IMR-90 (cell line): ENCODE data around the gene ZNF341. TPM values are rescaled to one million over a fixed set of nuclear protein-coding genes. Genes with fewer than 3 reads are reported as not detected.

ENCODE experiments used
- ATAC-seq: fragments of 200-7000 bp; cut with Tn5 transposase; 2 replicates; pipeline ENCODE4 v1.9.1; 2020; ENCODE audit warnings: low read depth, mild to moderate bottlenecking, moderate library complexity
- BruUV-seq: library from RNA; stranded (reverse); fragments of 400-500 nt; replicated peaks from 2 replicates; lab custom pipeline; 2021; lab: Mats Ljungman, UMichigan
- CTCF ChIA-PET: fragments of 300-600 bp; formaldehyde crosslinking; extraction: SDS; loops from one replicate; lab custom pipeline; 2021; ENCODE audit warnings: antibody characterized with exemption; lab: Yijun Ruan, JAX
- POLR2A ChIA-PET: fragments of 300-600 bp; sonication (Branson Sonifier 250); formaldehyde crosslinking; loops from one replicate; lab custom pipeline; 2022; ENCODE audit warnings: antibody characterized with exemption; ENCODE audit not compliant: unreplicated experiment; lab: Charles Lee
- DNase-seq: peaks from one replicate; pipeline ENCODE4 v3.0.0; 2013
- H2AFZ ChIP-seq: replicated peaks from 2 replicates; pipeline ENCODE3; 2013; ENCODE audit warnings: low read length, mild to moderate bottlenecking; ENCODE audit not compliant: poor library complexity
- H2AK5ac ChIP-seq: 2 replicates; pipeline ENCODE4 v1.6.1; 2013; ENCODE audit warnings: low read depth, low read length, inconsistent platforms
- H2AK9ac ChIP-seq: replicated peaks from 2 replicates; pipeline ENCODE3; 2013; ENCODE audit warnings: mild to moderate bottlenecking, low read depth, low read length, moderate library complexity; ENCODE audit not compliant: poor library complexity
- H2BK120ac ChIP-seq: 2 replicates; pipeline ENCODE4 v1.6.1; 2013; ENCODE audit warnings: low read depth, low read length, inconsistent platforms
- H2BK15ac ChIP-seq: 3 replicates; pipeline ENCODE4 v1.6.1; 2013; ENCODE audit warnings: low read depth, low read length, inconsistent platforms
- H2BK20ac ChIP-seq: 2 replicates; pipeline ENCODE4 v1.6.1; 2013; ENCODE audit warnings: low read depth, mild to moderate bottlenecking, inconsistent platforms, low read length, moderate library complexity
- H2BK5ac ChIP-seq: 2 replicates; pipeline ENCODE4 v1.6.1; 2013; ENCODE audit warnings: mild to moderate bottlenecking, low read depth, low read length, inconsistent platforms; ENCODE audit not compliant: poor library complexity, severe bottlenecking
- H3K14ac ChIP-seq: replicated peaks from 2 replicates; pipeline ENCODE4 v1.6.1; 2013; ENCODE audit warnings: low read depth, low read length, inconsistent platforms
- H3K18ac ChIP-seq: 2 replicates; pipeline ENCODE4 v1.6.1; 2013; ENCODE audit warnings: low read depth, low read length, control low read depth
- H3K23ac ChIP-seq: 2 replicates; pipeline ENCODE4 v1.6.1; 2013; ENCODE audit warnings: low read depth, low read length, inconsistent platforms
- H3K27ac ChIP-seq: 2 replicates; pipeline ENCODE4 v1.5.1; 2013; ENCODE audit warnings: mild to moderate bottlenecking, control low read depth, low read length; ENCODE audit not compliant: insufficient read depth
- H3K27me3 ChIP-seq: 2 replicates; pipeline ENCODE4 v1.6.1; 2013; ENCODE audit warnings: low read length; ENCODE audit not compliant: control insufficient read depth, insufficient read depth
- H3K36me3 ChIP-seq: 2 replicates; pipeline ENCODE4 v1.6.1; 2013; ENCODE audit warnings: low read length, mixed read lengths; ENCODE audit not compliant: control insufficient read depth, insufficient read depth
- H3K4ac ChIP-seq: 2 replicates; pipeline ENCODE4 v1.6.1; 2013; ENCODE audit warnings: low read depth, low read length, inconsistent platforms
- H3K4me1 ChIP-seq: 2 replicates; pipeline ENCODE4 v1.6.1; 2013; ENCODE audit warnings: low read length, mixed read lengths; ENCODE audit not compliant: control insufficient read depth, insufficient read depth
- H3K4me2 ChIP-seq: 2 replicates; pipeline ENCODE4 v1.6.1; 2013; ENCODE audit warnings: low read depth, mild to moderate bottlenecking, control low read depth, low read length, moderate library complexity
- H3K4me3 ChIP-seq: 2 replicates; pipeline ENCODE4 v1.5.1; 2013; ENCODE audit warnings: low read depth, mild to moderate bottlenecking, control low read depth, low read length, moderate library complexity; ENCODE audit not compliant: insufficient read depth
- H3K56ac ChIP-seq: 2 replicates; pipeline ENCODE4 v1.6.1; 2013; ENCODE audit warnings: low read length, inconsistent platforms; ENCODE audit not compliant: insufficient read depth; ENCODE audit errors: extremely low read depth
- H3K79me1 ChIP-seq, 2 experiments: 2 replicates each; pipeline ENCODE4 v1.6.1; 2013; ENCODE audit warnings: low read length in 2 of 2, inconsistent platforms in 1 of 2, low read depth in 1 of 2
- H3K9ac ChIP-seq: 2 replicates; pipeline ENCODE4 v1.6.1; 2013; ENCODE audit warnings: low read depth, low read length, control low read depth
- H3K9me1 ChIP-seq: 2 replicates; pipeline ENCODE4 v1.6.1; 2013; ENCODE audit warnings: low read length, inconsistent platforms; ENCODE audit not compliant: insufficient read depth
- H3K9me3 ChIP-seq: 2 replicates; pipeline ENCODE4 v1.6.1; 2013; ENCODE audit warnings: low read length; ENCODE audit not compliant: control insufficient read depth, insufficient read depth
- H4K20me1 ChIP-seq: 2 replicates; pipeline ENCODE4 v1.6.1; 2013; ENCODE audit warnings: low read length, inconsistent platforms; ENCODE audit not compliant: insufficient read depth
- H4K5ac ChIP-seq: 2 replicates; pipeline ENCODE4 v1.6.1; 2013; ENCODE audit warnings: mild to moderate bottlenecking, low read depth, low read length, control low read depth
- H4K8ac ChIP-seq, 2 experiments: 2 replicates each; pipeline ENCODE4 v1.6.1; 2013; ENCODE audit warnings: low read depth in 2 of 2, low read length in 2 of 2, control low read depth in 1 of 2, inconsistent platforms in 1 of 2
- H4K91ac ChIP-seq: 2 replicates; pipeline ENCODE4 v1.6.1; 2013; ENCODE audit warnings: low read depth, low read length, inconsistent platforms; ENCODE audit not compliant: insufficient read depth
- BHLHE40 ChIP-seq: fragments of 150-350 bp; IDR thresholded peaks from 2 replicates; pipeline ENCODE4 v1.6.1; 2016; ENCODE audit warnings: mild to moderate bottlenecking, low read depth, low read length
- CEBPB ChIP-seq: IDR thresholded peaks from 2 replicates; pipeline ENCODE4 v1.6.1; 2012; ENCODE audit warnings: low read depth, low read length, improper control_type of control experiment
- CHD1 ChIP-seq: IDR thresholded peaks from 2 replicates; pipeline ENCODE4 v1.6.1; 2012; ENCODE audit warnings: low read depth, low read length, improper control_type of control experiment
- FOS ChIP-seq: fragments of 150-350 bp; IDR thresholded peaks from 2 replicates; pipeline ENCODE4 v1.6.1; 2016; ENCODE audit warnings: low read depth, low read length
- MAFK ChIP-seq: IDR thresholded peaks from 2 replicates; pipeline ENCODE4 v1.6.1; 2012; ENCODE audit warnings: low read depth, low read length, improper control_type of control experiment
- MAZ ChIP-seq: IDR thresholded peaks from 2 replicates; pipeline ENCODE4 v1.6.1; 2012; ENCODE audit warnings: low read depth, mild to moderate bottlenecking, low read length, improper control_type of control experiment, moderate library complexity, borderline replicate concordance
- MXI1 ChIP-seq: IDR thresholded peaks from 2 replicates; pipeline ENCODE4 v1.6.1; 2012; ENCODE audit warnings: low read depth, mild to moderate bottlenecking, low read length, moderate library complexity, borderline replicate concordance
- NFE2L2 ChIP-seq: fragments of 150-350 bp; IDR thresholded peaks from 2 replicates; pipeline ENCODE4 v1.6.1; 2016; ENCODE audit warnings: low read depth, mild to moderate bottlenecking, low read length
- POLR2A ChIP-seq: IDR thresholded peaks from 2 replicates; pipeline ENCODE4 v1.6.1; 2012; ENCODE audit warnings: mild to moderate bottlenecking, low read depth, low read length
- RAD21 ChIP-seq: IDR thresholded peaks from 2 replicates; pipeline ENCODE4 v1.6.1; 2012; ENCODE audit warnings: low read length, improper control_type of control experiment
- RCOR1 ChIP-seq: IDR thresholded peaks from 2 replicates; pipeline ENCODE4 v1.6.1; 2012; ENCODE audit warnings: mild to moderate bottlenecking, low read length, improper control_type of control experiment; ENCODE audit not compliant: insufficient replicate concordance
- RFX5 ChIP-seq: IDR thresholded peaks from 2 replicates; pipeline ENCODE4 v1.8.0; 2012; ENCODE audit warnings: low read depth, mild to moderate bottlenecking, low read length, moderate library complexity
- SMC3 ChIP-seq: fragments of 150-350 bp; IDR thresholded peaks from 2 replicates; pipeline ENCODE4 v1.6.1; 2016; ENCODE audit warnings: low read depth, mild to moderate bottlenecking, antibody characterized with exemption, low read length, moderate library complexity
- USF2 ChIP-seq: fragments of 150-350 bp; IDR thresholded peaks from 2 replicates; pipeline ENCODE4 v1.6.1; 2017; ENCODE audit warnings: mild to moderate bottlenecking, antibody characterized with exemption, low read length, low read depth
- WGBS, 2 experiments: methylation state at CpG; one replicate each; pipeline versions ENCODE4 v1.1.5 to v1.1.7; 2013; ENCODE audit warnings: missing lambda C conversion rate in 2 of 2; ENCODE audit not compliant: insufficient read length in 1 of 2; ENCODE audit errors: extremely low coverage in 2 of 2; 5-methylcytosine and 5-hydroxymethylcytosine counted together
- dilution Hi-C: fragments of 300-500 bp; cut with HindIII; formaldehyde crosslinking; loops from one replicate; pipeline ENCODE4 v1.14.3; 2018; ENCODE audit warnings: low sequenced_read_pairs; ENCODE audit not compliant: unreplicated experiment
- in situ Hi-C: fragments of 300-500 bp; cut with MboI; formaldehyde crosslinking; loops from 3 replicates; pipeline ENCODE4 v1.14.3; 2019; ENCODE audit warnings: low sequenced_read_pairs, inconsistent platforms, mixed read lengths
- intact Hi-C: fragments of 100-400 bp; cut with micrococcal nuclease; formaldehyde crosslinking; loops from 2 replicates; pipeline ENCODE4 v1.10.0; 2022
- polyA plus RNA-seq, 3 experiments: library from polyadenylated mRNA; depleted of rRNA; stranded (reverse); fragments of >200 nt; gene quantifications; 2 replicates each; pipeline ENCODE4 v1.2.3, GENCODE V29; 2012; ENCODE audit warnings: low replicate concordance in 1 of 3
- total RNA-seq: library from RNA; depleted of rRNA; stranded (reverse); fragments of >200 nt; gene quantifications from 2 replicates; pipeline ENCODE4 v1.2.3, GENCODE V29; 2012
- TF ChIP-seq, protein P1 (sequence below): fragments of 150-350 bp; IDR thresholded peaks from 2 replicates; pipeline ENCODE4 v1.6.1; 2016; ENCODE audit warnings: low read depth, mild to moderate bottlenecking, low read length, moderate library complexity, borderline replicate concordance
- TF ChIP-seq, protein P2 (sequence below): conservative IDR thresholded peaks from 2 replicates; pipeline ENCODE4 v1.5.1; 2012; ENCODE audit warnings: mild to moderate bottlenecking, low read depth, low read length, improper control_type of control experiment

ZNF341 gene
- total and polyA plus RNA-seq, 2 of the 4 experiments (the other 2 are of a cell fraction) = 1.1 to 3.4 TPM

GRCh38 chr20:33777816-33778215 lies 46.0 kb downstream of the ZNF341 start:
- no peak overlapping the region for H2BK15ac ChIP-seq
- H2BK120ac ChIP-seq = no peak overlapping the region
- no peaks in the 10 kb centered on the region for H3K4me1 ChIP-seq
- no peak for DNase-seq
- ChIA-PET POLR2A (no interaction called here), CTCF (no interaction called here)
- H4K5ac ChIP-seq = no peak overlapping the region
- dilution Hi-C loops (no loop called here), intact Hi-C loops (no loop called here), in situ Hi-C loops (no loop called here)
- TF ChIP-seq, protein P1, sequence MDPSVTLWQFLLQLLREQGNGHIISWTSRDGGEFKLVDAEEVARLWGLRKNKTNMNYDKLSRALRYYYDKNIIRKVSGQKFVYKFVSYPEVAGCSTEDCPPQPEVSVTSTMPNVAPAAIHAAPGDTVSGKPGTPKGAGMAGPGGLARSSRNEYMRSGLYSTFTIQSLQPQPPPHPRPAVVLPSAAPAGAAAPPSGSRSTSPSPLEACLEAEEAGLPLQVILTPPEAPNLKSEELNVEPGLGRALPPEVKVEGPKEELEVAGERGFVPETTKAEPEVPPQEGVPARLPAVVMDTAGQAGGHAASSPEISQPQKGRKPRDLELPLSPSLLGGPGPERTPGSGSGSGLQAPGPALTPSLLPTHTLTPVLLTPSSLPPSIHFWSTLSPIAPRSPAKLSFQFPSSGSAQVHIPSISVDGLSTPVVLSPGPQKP = no peak
- TF ChIP-seq SMC3 (no peak), MAZ (no peak), RAD21 (no peak), CEBPB (no peak), MAFK (no peak), RFX5 (no peak), RCOR1 (no peak), BHLHE40 (no peak), POLR2A (no peak), CHD1 (no peak), FOS (no peak), NFE2L2 (no peak), USF2 (no peak), MXI1 (no peak)
- TF ChIP-seq, protein P2, sequence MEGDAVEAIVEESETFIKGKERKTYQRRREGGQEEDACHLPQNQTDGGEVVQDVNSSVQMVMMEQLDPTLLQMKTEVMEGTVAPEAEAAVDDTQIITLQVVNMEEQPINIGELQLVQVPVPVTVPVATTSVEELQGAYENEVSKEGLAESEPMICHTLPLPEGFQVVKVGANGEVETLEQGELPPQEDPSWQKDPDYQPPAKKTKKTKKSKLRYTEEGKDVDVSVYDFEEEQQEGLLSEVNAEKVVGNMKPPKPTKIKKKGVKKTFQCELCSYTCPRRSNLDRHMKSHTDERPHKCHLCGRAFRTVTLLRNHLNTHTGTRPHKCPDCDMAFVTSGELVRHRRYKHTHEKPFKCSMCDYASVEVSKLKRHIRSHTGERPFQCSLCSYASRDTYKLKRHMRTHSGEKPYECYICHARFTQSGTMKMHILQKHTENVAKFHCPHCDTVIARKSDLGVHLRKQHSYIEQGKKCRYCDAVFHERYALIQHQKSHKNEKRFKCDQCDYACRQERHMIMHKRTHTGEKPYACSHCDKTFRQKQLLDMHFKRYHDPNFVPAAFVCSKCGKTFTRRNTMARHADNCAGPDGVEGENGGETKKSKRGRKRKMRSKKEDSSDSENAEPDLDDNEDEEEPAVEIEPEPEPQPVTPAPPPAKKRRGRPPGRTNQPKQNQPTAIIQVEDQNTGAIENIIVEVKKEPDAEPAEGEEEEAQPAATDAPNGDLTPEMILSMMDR = no peak
- H3K9me3 ChIP-seq = no peaks in the 10 kb centered on the region
- no peak overlapping the region for H4K91ac ChIP-seq
- H3K14ac ChIP-seq = no peak overlapping the region
- no CpG with 5 or more reads among the region's 2 CpGs for WGBS, 2 experiments
- no peak overlapping the region for H2AK5ac ChIP-seq
- H3K56ac ChIP-seq = no peak overlapping the region
- no peak overlapping the region for H3K18ac ChIP-seq
- no peak overlapping the region for H2BK20ac ChIP-seq
- no peak overlapping the region for H3K9ac ChIP-seq
- no peak overlapping the region for H3K4me2 ChIP-seq
- H2BK5ac ChIP-seq = no peak overlapping the region
- no peak overlapping the region for H4K8ac ChIP-seq
- no peak overlapping the region for H3K23ac ChIP-seq
- no peak overlapping the region for H2AK9ac ChIP-seq
- ATAC-seq = no peak
- no peaks in the 10 kb centered on the region for H3K27me3 ChIP-seq
- H4K20me1 ChIP-seq = no peaks in the 10 kb centered on the region
- no peak overlapping the region for H2AFZ ChIP-seq
- no peak overlapping the region for H3K4ac ChIP-seq
- no TSS peak for BruUV-seq
- H3K4me3 ChIP-seq = no peak overlapping the region
- H3K27ac ChIP-seq = no peak overlapping the region
- no peaks in the 10 kb centered on the region; the same call in 1 of the 2 replicates for H3K36me3 ChIP-seq
- no peaks in the 10 kb centered on the region for H3K79me1 ChIP-seq
- H3K9me1 ChIP-seq = no peaks in the 10 kb centered on the region
